G401.6 (cell line): ENCODE data around the gene MAP1LC3A.

Experiments
- FAIRE-seq: peaks from 2 replicates; lab custom pipeline; 2012; peaks lifted over from hg19 to GRCh38; lab: Jason Lieb, UNC

The MAP1LC3A gene

DNA sequence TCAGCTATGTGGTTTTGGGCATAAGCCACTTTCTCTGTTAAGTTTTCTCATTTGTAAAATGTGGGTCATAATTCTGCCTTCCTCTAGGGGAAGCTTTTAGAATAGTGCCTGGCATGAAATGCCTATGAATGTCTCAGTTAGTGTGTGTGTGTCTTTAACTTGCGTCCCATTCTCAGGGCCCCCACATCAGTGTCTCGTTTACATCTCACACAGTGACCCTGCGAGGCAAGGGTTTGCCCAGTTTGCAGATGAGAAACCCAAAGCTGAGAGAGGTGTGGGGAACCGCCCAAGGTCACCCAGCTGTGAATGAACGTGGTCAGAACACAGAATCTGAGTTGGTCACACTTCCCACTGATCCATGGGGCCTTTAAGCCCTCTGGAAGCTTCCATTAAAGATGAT, 28.2 kb upstream of the MAP1LC3A start:
- no peak for FAIRE-seq

DNA sequence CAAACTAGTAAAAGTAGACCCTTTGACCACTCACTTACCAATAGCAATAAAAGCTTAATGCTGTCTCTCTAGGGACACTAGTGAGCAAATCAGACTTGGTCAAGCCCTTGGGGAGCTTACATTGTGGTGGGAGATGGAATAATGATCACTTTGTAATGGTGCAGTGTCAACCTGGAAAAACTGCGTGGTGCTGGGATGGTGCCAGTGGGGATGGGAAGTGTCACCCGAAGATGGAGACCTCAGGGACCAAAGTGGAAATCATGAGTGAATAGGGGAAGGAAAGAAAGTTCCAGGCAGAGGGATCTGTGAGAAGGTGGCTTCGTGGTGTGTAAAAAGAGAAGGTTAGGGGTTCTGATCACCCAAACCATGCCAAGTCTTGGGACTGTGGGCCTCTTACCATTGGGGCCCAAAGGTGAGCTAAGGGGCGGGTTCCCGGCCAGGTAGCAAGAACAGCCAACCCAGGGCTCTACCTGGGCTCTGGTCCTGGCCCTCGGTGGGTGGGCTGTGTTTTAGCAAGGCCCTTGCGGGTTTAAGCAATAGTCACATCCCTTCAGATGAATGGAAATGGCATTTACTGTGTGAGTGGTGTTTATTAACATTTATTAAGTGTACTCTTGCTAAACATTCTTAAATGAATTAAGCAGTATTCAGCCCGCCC, 26.8 kb upstream of the MAP1LC3A start:
- no peak for FAIRE-seq

DNA sequence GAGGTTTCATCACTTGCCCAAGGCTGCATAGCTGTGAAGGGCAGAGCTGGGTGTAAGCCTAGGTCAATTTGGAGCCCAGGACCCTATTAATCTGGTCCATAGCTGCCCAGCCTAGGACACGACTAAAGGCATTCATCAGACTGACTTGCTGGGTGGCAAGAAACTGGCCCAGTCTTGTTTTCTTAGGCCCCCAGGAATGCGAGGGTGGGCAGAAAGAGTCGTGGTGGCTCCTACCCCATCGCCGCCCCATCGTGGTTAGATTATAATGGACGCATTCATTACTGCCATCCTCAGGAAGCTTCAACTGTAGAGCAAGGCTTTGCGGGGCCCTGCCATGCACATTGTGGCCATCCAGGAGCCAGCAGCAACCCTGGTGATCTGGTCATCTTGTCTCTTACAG, 26.2 kb upstream of the MAP1LC3A start:
- FAIRE-seq: no peak

GRCh38 chr20:34532756-34533155, 25.8 kb upstream of the MAP1LC3A start:
- FAIRE-seq: no peak

- FAIRE-seq: no peak
Measured at GRCh38 chr20:34534391-34535165, 23.9 kb upstream of the MAP1LC3A start.

DNA sequence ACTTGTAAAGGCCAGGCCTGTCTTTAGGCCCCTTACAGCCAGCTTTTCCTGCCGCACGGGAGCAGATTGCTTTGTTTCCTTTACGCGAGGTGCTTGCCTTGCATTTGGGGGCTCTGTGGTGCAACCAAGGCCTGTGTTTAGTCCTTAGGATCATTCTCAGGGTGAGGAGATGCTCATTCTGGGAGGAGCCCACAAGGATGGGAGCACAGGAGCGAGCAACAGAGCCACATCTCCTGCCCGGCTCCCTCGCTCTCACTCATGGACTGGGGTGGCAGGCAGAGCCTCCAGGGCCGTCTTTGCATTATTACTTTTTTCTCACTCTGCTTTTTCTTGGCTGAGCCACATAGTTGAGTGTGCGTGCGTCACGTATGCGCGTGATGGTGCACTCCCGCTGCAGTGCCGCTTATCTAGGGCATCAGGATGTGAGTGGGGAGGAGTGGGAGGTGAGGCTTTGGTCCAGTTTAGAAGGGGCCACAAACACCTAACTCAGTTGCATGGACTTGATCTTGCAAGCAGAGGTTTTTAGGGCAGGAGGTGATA, 23.1 kb upstream of the MAP1LC3A start:
- no peak for FAIRE-seq

- FAIRE-seq: no peak
Measured at GRCh38 chr20:34535857-34536256, 22.7 kb upstream of the MAP1LC3A start.

- no peak for FAIRE-seq
Measured at GRCh38 chr20:34536798-34537394, 21.6 kb upstream of the MAP1LC3A start.

DNA sequence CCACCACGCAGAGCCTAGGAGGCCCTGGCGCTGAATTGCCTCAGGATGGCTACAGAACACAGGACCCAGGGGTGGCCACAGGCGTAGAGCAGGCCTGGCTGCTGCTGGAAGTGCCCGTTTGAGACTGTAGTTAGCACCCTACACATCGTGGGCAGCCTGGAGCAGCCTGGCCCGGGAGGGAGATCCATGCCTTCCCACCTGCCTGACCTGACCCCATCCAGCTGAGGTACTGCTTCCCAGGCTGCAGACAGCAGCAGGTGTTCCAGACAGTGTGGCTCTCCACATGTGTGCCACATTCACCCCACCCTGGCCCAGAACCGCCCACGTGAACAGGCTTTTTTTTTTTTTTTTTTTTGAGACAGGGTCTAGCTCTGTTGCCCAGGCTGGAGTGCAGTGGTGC, 20.9 kb upstream of the MAP1LC3A start:
- FAIRE-seq: no peak

DNA sequence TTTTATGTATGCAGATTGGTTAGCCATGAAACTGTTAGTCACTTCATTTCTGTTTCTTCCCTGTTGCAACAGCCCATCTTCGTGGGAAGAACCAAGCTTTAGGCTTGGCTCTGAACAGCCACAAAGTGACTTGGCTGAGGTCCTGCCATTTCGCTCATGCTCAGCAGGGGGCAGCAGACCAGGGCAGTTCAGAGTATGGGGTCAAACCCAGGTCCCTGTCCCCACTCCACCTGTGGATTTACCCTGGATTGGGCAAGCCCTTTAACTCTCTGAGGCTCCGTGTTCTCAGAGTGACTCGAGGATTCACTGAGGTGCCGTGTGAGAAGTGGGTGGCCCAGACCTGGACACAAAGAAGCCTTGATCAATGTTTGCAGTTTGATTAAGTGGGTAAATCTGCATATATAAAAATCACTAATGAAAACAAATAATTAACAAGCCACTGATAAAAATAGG, 19.8 kb upstream of the MAP1LC3A start:
- no peak for FAIRE-seq

GRCh38 chr20:34539756-34540155, 18.8 kb upstream of the MAP1LC3A start:
- FAIRE-seq: no peak

DNA sequence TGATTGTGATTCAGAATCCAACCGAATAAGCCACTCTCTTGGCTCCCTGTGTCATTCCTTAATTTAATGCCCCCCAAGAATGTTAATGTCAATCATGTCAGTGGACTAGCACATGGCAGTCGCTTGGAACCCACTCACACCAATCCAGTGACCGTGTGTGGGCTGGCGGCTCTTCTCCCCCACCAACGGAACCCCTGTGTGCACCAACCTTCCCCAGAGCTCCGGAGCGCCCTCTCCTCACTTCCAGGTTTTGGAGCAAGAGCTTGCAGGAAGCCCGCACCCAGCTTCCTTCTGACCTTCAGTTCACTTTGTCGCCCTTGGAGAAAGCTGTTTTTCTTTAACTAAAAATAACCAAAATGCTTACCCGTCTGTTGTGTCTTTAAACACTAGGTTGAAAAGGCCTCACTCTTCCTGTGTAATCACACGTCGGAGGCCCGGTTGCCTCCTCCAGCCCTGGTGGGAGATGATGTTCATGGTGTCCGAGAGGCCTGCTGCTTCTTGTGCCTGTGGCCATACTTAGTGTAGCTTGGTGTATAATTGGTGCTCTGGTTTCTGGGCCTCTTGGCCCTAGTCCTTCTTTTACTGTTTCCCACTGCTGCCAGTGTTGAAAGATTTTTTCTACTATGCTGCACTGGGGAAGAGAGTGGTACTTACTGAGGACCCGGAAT, 17.8 kb upstream of the MAP1LC3A start:
- no peak for FAIRE-seq

DNA sequence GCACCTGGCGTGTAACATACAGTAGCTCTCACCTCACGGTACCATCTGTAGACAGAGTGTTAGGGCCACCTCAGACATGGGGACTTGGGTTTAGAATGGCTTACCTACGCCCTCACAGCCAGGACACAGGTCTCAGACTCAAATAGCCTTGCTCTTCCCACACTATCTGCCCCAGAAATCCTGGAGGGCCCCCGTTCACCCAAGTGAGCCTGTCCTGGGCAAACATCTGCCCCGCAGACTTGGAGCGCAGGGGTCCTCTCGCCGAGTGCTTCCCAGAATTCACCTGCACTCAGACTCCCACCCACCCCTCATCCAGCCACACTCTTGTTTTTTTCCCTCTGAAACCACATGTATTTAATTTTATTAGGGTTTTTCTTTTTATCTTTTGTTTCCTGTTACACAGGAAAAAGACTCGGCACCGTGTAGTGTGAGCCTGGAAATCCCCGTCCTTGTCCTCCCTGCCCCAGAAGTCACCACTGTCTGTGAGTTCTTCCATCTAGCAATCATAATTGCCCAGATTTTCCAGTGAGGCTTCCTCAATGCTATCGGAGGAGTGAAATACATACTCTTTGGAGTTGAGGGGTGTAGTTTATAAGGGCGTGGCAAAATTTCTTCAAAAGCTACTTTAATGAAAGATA, 17.1 kb upstream of the MAP1LC3A start:
- no peak for FAIRE-seq

- no peak for FAIRE-seq
Measured at GRCh38 chr20:34541917-34542316, 16.6 kb upstream of the MAP1LC3A start.

- FAIRE-seq: no peak
Measured at GRCh38 chr20:34542439-34542838, 16.1 kb upstream of the MAP1LC3A start.

DNA sequence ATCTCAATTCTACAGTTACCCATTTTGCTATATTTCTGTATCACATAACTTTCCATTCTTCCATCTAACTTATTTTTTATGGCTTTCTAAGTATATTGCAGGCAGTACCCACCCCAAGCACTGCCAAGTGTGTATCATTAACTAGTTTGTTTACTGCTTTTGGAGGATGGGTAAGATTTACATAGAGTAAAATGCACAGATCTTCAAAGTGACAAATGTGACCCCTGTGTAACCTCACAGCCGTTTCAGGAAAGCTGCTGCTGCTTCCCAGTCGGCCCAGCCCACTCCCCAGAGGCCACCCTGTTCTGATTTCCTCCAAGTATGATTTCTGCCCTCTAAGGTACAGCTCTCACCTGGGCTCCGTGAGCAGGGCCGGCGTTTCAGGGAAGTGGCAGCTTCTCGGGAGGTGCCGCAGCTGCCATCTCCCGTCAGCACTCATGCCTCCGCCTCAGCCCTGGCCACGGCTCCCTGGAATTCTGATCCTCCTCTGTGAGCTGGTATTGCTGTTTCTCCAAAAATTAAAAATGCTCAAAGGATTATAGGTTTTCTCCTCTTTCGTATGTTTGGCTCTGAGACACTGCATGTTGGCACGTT, 15.0 kb upstream of the MAP1LC3A start:
- no peak for FAIRE-seq

DNA sequence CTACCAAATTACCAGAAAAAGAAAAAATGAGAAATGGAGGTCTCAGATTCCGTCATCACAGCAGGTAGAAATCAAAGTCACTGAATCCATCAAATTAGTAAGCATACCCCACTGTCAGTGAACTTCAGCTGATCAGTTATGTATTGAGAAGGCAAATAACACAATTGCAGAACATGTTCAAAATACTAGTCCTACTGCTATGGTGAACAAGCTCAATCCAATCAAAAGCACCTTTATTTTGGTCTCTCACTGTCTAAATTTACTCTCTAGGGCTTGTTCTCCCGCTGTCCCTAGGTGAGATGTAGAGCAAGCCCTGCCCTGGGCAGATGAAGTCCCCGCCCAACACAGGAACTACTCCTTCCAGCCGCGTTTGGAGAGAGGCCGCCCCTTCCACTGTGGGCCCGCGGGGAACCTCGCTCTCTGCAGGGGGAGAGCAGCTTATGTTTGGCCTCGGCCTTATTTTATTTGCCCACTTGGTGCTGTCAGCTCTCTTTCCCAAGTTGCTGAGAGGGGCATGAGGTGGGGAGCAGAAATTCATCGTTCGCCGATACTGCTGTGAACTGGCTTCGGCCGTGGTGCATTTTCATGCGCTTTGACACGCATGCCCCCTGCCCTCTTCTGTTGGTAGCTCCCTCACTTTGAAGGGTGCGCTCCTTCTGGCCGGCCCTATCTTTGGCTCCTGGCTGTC, 14.3 kb upstream of the MAP1LC3A start:
- no peak for FAIRE-seq

- FAIRE-seq: no peak
Measured at GRCh38 chr20:34546751-34547181, 11.8 kb upstream of the MAP1LC3A start.

- no peak for FAIRE-seq
Measured at GRCh38 chr20:34547844-34548613, 10.5 kb upstream of the MAP1LC3A start.

GRCh38 chr20:34549291-34549928, 9.1 kb upstream of the MAP1LC3A start:
- FAIRE-seq: no peak
